GM12878 (cell line): ENCODE data around the gene CTSD. TPM values are rescaled to one million over a fixed set of nuclear protein-coding genes. Genes with fewer than 3 reads are reported as not detected.

ENCODE experiments used
- CHD2 ChIP-seq: IDR thresholded peaks from 2 replicates; pipeline ENCODE4 v1.6.1; 2011; ENCODE audit warnings: low read depth, low read length, improper control_type of control experiment, borderline replicate concordance
- EED ChIP-seq: sonication (generic); IDR thresholded peaks from 2 replicates; pipeline ENCODE4 v1.6.1; 2016; ENCODE audit warnings: antibody characterized with exemption, low read depth
- FOXK2 ChIP-seq: fragments of 450-650 bp; IDR thresholded peaks from 2 replicates; pipeline ENCODE4 v1.6.1; 2017; ENCODE audit warnings: mild to moderate bottlenecking, moderate library complexity
- IKZF2 ChIP-seq, 2 experiments: fragments of 450-650 bp; IDR thresholded peaks; 2 replicates each; pipeline ENCODE4 v1.6.1; 2017; ENCODE audit warnings: mild to moderate bottlenecking in 2 of 2, moderate library complexity in 2 of 2
- RAD51 ChIP-seq: fragments of 450-650 bp; IDR thresholded peaks from 2 replicates; pipeline ENCODE4 v1.6.1; 2016; ENCODE audit warnings: moderate library complexity, mild to moderate bottlenecking, inconsistent platforms
- TCF3 ChIP-seq: IDR thresholded peaks from 2 replicates; pipeline ENCODE4 v1.6.1; 2012; ENCODE audit warnings: low read depth, mild to moderate bottlenecking, low read length, borderline replicate concordance; ENCODE audit not compliant: insufficient read depth
- ZSCAN29 ChIP-seq: fragments of 450-650 bp; IDR thresholded peaks from 2 replicates; pipeline ENCODE4 v1.6.1; 2017; ENCODE audit warnings: mild to moderate bottlenecking, moderate library complexity
- polyA plus RNA-seq, 11 experiments: library from polyadenylated mRNA; depleted of rRNA in 4 of 11; unstranded in 6 of 11; stranded (reverse) in 5 of 11; fragments of >200 nt; fragmentation: Nextera tagmentation in 4 of 11; fragmentation: Illumina TruSeq in 1 of 11; extraction: Ambion mirVana in 4 of 11; extraction: Trizol in 1 of 11; gene quantifications; 1 replicate in 1 of 11; 2 replicates in 10 of 11; pipeline versions ENCODE4 v1.2.1 to v1.2.3, GENCODE V29; 2011 to 2016; ENCODE audit warnings: inconsistent platforms in 2 of 11, missing spikeins in 2 of 11, low read depth in 1 of 11
- total RNA-seq, 4 experiments: library from RNA; depleted of rRNA in 3 of 4; stranded (reverse); fragments of >200 nt in 3 of 4; fragmentation: Illumina TruSeq in 1 of 4; extraction: Trizol in 1 of 4; gene quantifications; 2 replicates each; pipeline versions ENCODE4 v1.2.1 to v1.2.3, GENCODE V29; 2013 to 2021
- TF ChIP-seq, protein P1 (sequence below): IDR thresholded peaks from 2 replicates; pipeline ENCODE4 v1.6.1; 2012; ENCODE audit warnings: improper control_type of control experiment, low read depth, low read length; ENCODE audit not compliant: insufficient replicate concordance
- TF ChIP-seq, protein P2 (sequence below): fragments of 150-350 bp; IDR thresholded peaks from 2 replicates; pipeline ENCODE4 v1.6.1; 2016; ENCODE audit warnings: low read depth, low read length

The CTSD gene
- total and polyA plus RNA-seq, 10 of the 15 experiments (the other 5 are each of a cell fraction or from before 2014, with no cell fraction given): 0.42 to 54.6 (median 25.0) TPM

GRCh38 chr11:1727861-1728260 is 35.9 kb downstream of the CTSD start (continued):
- TF ChIP-seq, protein P1, sequence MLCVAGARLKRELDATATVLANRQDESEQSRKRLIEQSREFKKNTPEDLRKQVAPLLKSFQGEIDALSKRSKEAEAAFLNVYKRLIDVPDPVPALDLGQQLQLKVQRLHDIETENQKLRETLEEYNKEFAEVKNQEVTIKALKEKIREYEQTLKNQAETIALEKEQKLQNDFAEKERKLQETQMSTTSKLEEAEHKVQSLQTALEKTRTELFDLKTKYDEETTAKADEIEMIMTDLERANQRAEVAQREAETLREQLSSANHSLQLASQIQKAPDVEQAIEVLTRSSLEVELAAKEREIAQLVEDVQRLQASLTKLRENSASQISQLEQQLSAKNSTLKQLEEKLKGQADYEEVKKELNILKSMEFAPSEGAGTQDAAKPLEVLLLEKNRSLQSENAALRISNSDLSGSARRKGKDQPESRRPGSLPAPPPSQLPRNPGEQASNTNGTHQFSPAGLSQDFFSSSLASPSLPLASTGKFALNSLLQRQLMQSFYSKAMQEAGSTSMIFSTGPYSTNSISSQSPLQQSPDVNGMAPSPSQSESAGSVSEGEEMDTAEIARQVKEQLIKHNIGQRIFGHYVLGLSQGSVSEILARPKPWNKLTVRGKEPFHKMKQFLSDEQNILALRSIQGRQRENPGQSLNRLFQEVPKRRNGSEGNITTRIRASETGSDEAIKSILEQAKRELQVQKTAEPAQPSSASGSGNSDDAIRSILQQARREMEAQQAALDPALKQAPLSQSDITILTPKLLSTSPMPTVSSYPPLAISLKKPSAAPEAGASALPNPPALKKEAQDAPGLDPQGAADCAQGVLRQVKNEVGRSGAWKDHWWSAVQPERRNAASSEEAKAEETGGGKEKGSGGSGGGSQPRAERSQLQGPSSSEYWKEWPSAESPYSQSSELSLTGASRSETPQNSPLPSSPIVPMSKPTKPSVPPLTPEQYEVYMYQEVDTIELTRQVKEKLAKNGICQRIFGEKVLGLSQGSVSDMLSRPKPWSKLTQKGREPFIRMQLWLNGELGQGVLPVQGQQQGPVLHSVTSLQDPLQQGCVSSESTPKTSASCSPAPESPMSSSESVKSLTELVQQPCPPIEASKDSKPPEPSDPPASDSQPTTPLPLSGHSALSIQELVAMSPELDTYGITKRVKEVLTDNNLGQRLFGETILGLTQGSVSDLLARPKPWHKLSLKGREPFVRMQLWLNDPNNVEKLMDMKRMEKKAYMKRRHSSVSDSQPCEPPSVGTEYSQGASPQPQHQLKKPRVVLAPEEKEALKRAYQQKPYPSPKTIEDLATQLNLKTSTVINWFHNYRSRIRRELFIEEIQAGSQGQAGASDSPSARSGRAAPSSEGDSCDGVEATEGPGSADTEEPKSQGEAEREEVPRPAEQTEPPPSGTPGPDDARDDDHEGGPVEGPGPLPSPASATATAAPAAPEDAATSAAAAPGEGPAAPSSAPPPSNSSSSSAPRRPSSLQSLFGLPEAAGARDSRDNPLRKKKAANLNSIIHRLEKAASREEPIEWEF: no peak
- no peak for TF ChIP-seq FOXK2
- TF ChIP-seq RAD51: no peak
- TF ChIP-seq TCF3: no peak
- TF ChIP-seq, protein P2, sequence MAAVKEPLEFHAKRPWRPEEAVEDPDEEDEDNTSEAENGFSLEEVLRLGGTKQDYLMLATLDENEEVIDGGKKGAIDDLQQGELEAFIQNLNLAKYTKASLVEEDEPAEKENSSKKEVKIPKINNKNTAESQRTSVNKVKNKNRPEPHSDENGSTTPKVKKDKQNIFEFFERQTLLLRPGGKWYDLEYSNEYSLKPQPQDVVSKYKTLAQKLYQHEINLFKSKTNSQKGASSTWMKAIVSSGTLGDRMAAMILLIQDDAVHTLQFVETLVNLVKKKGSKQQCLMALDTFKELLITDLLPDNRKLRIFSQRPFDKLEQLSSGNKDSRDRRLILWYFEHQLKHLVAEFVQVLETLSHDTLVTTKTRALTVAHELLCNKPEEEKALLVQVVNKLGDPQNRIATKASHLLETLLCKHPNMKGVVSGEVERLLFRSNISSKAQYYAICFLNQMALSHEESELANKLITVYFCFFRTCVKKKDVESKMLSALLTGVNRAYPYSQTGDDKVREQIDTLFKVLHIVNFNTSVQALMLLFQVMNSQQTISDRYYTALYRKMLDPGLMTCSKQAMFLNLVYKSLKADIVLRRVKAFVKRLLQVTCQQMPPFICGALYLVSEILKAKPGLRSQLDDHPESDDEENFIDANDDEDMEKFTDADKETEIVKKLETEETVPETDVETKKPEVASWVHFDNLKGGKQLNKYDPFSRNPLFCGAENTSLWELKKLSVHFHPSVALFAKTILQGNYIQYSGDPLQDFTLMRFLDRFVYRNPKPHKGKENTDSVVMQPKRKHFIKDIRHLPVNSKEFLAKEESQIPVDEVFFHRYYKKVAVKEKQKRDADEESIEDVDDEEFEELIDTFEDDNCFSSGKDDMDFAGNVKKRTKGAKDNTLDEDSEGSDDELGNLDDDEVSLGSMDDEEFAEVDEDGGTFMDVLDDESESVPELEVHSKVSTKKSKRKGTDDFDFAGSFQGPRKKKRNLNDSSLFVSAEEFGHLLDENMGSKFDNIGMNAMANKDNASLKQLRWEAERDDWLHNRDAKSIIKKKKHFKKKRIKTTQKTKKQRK: no peak
- no peak for TF ChIP-seq ZSCAN29
- no peak for TF ChIP-seq EED
- no peak for TF ChIP-seq IKZF2 (IDR thresholded peaks at IDR 0.05)
- TF ChIP-seq CHD2: no peak
